SK-N-SH (cell line): ENCODE measurements around the gene LGALS12.

Experiments used
- EZH2phosphoT487 ChIP-seq: fragments of 200-600 bp; sonication (generic); IDR thresholded peaks from 2 replicates; pipeline ENCODE4 v1.6.1; 2017; ENCODE audit warnings: low read depth, mixed run types, mild to moderate bottlenecking, antibody characterized with exemption, moderate library complexity, borderline replicate concordance
- FOXM1 ChIP-seq: IDR thresholded peaks from 2 replicates; pipeline ENCODE4 v1.4.0; 2012; ENCODE audit warnings: low read depth, mild to moderate bottlenecking
- TF ChIP-seq, protein P1 (sequence below): fragments of 200-600 bp; sonication (generic); IDR thresholded peaks from 2 replicates; pipeline ENCODE4 v1.6.1; 2017; ENCODE audit warnings: antibody characterized with exemption, mild to moderate bottlenecking, moderate library complexity

DNA sequence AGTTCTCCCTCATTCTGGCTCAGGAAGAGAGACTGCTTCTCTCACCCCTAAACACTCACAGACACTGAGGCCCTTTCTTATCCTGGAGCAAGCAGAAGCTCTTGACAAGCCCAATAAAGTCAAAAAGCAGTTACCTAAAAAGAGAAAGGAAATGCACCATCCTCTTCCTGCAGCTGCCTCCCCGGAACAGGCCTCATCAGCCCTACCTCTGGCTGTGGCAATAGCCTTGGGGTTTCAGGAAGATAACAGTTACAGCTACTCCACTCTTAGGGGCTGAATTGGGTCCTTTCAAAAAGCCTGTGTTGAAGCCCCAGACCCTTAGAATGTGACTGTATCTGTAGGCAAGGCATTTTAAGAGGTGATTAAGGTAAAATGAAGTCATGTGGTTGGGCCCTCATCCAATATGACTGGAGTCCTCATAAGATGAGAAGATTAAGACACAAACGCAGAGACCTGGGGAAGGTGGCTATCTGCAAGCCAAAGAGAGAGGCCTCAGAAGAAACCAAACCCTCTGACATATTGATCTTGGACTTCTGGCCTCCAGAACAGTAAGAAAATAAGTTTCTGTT, 3.5 kb upstream of the LGALS12 start:
- TF ChIP-seq EZH2phosphoT487 = no peak
- TF ChIP-seq, protein P1, sequence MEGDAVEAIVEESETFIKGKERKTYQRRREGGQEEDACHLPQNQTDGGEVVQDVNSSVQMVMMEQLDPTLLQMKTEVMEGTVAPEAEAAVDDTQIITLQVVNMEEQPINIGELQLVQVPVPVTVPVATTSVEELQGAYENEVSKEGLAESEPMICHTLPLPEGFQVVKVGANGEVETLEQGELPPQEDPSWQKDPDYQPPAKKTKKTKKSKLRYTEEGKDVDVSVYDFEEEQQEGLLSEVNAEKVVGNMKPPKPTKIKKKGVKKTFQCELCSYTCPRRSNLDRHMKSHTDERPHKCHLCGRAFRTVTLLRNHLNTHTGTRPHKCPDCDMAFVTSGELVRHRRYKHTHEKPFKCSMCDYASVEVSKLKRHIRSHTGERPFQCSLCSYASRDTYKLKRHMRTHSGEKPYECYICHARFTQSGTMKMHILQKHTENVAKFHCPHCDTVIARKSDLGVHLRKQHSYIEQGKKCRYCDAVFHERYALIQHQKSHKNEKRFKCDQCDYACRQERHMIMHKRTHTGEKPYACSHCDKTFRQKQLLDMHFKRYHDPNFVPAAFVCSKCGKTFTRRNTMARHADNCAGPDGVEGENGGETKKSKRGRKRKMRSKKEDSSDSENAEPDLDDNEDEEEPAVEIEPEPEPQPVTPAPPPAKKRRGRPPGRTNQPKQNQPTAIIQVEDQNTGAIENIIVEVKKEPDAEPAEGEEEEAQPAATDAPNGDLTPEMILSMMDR = no peak
- no peak for TF ChIP-seq FOXM1
